GM12801 (cell line): ENCODE measurements around the gene PPFIA2.

Source experiments
- TF ChIP-seq, protein P1 (sequence below): IDR thresholded peaks from one replicate; pipeline ENCODE4 v1.5.1; 2011; ENCODE audit warnings: control low read depth; ENCODE audit not compliant: insufficient read length; ENCODE audit errors: extremely low read depth

PPFIA2 gene

DNA sequence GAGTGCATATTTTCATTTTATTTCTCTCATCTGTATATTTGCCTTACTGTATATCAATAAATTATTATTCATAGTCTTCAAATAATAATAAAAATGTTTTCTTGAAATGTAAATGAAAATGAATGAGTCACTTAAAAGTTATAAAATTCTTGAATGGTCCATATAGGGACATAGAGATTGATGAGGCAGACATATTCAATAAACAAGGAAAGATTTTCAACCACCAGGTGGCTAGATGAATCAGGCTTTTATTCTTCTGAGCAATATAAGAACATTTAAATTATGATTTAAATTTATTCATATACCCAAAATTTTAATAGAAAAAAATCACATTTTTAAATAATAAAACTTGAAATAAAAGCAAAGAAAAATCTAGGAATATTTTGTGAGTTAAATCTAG lies 431.7 kb downstream of the PPFIA2 start:
- TF ChIP-seq, protein P1, sequence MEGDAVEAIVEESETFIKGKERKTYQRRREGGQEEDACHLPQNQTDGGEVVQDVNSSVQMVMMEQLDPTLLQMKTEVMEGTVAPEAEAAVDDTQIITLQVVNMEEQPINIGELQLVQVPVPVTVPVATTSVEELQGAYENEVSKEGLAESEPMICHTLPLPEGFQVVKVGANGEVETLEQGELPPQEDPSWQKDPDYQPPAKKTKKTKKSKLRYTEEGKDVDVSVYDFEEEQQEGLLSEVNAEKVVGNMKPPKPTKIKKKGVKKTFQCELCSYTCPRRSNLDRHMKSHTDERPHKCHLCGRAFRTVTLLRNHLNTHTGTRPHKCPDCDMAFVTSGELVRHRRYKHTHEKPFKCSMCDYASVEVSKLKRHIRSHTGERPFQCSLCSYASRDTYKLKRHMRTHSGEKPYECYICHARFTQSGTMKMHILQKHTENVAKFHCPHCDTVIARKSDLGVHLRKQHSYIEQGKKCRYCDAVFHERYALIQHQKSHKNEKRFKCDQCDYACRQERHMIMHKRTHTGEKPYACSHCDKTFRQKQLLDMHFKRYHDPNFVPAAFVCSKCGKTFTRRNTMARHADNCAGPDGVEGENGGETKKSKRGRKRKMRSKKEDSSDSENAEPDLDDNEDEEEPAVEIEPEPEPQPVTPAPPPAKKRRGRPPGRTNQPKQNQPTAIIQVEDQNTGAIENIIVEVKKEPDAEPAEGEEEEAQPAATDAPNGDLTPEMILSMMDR = no peak

DNA sequence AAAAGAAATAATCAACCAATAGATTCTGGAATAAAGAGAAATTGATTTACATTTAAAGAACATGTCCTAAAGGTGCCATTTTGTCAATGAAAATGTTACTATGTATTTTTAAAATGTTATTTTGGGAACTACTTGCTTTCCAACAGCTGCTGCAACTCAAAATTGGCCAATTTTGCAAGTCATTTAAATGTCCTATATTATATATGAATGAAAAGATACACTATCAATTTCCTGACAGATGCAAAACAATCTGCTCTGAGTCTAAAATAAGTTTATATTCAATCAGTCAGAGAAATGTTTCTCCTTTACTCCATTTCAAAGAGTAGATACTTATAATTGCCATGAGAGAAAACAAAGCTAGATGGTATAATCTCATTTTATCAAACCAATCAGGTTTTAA lies 434.1 kb downstream of the PPFIA2 start:
- TF ChIP-seq, protein P1 = no peak

DNA sequence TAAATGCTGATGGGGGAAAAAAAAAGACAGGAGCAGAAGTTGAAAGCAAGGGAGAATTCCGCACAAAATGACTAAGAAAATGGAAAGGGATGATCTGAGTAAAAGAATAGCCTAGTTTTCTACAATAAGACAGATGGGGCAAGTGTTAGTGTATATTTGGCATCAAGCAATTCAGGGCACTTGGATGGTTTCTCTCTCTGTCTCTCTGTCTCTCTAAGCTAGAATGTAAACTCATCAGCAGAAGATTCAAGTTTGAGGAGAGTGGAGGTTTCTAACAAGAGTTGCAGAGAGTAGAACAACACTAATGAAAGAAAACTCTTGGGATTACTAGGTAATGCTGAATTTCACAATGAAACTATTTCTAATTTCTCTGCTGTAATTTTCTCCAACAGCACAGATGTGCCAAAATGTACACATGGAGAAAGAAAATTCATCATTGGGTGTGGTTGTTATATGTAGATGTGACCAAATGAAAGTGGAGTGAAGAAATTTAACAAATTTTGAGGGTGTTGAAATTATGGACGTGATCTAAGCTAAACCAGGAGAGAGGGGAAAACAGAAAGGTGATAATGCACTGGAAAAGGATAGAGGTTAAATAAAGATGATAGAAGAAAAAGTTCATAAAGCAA lies 444.1 kb downstream of the PPFIA2 start:
- TF ChIP-seq, protein P1 = no peak

DNA sequence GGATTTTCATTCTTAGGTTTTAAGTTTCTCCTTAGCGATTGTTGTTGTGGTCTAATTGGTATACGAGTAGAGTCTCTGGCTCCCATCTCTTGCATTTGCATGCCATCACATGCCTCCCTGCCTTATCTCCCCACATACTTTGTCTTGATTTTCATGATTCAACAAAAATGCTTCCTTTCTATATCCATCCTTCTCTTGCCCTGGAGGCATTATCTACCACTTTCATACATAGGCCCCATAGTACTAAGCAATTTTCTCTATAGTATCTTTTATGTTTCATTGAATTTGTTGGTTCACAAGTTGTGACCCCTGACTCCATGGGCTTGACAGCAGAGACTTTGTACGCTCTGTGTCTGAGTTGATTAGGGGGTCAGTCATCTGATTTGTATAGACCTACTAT lies 455.2 kb downstream of the PPFIA2 start:
- TF ChIP-seq, protein P1 = no peak

DNA sequence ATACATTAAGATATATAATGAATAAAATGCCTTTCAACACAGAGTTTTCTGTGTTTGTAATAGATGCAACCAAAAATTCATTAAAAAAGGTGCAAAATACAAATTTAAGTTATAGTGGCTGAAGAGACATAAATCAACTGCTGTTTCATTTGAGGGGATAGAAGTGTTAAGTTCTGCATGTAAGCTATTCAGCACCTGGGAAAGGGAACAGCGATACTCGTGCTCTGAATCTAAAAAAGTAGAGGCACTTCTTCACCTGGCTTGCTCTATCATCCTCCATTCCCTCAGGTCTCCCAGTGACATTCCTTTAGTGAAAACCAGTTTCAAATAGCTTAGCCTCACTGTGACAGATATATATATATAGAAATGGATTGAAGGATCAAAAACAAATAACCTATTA lies 458.7 kb downstream of the PPFIA2 start:
- TF ChIP-seq, protein P1 = no peak

DNA sequence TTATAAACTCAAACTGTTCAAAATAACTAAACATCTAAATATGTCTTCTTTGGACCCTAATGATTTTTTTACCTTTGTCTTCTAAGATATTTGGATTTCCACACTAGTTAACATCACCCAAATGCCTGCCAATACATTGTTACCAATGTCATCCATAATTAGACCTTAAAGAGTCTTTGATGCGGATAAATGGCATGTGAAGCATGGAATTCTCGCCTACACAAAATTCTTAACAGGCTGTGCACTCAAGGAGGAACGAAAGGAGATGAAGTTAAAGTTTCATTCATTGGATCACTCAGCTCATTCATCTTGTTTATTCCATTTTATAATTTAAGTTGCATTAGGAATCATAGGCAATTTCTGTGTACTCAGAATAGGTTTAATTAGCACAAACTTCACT lies 461.5 kb downstream of the PPFIA2 start:
- TF ChIP-seq, protein P1 = no peak

DNA sequence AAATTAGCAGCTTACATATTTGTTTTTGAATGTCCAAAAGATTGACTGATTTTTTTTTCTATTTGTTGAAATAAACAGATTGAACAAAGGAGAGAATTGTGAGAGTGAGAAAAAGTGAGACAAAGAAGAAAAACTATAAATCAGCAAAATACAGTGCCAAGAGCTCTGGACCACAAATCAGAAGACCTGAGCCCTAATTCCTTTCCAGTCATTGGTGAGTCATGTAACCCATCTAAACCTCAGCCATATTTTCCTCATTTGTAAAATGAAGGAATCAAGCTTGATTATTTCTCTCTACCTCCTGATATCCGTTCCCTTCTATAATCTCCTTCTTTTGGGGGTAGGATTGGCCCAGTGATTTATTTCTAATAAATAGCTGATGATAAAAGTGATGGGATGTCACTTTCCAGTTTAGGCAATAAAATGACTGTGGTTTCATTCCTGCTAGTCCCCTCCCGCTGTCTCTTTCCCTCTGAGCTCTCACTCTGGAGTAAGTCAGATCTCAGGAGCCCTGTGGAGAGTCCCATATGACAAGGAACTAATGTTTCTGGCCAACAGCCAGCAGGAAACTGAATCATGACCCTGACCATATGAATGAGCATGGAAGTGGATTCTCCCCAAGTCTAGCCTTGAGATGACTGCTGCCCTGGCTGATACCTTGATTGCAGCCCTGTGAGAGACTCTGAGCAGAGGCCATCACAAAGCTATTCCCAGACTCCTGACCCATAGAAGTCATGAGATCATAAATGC lies 462.4 kb downstream of the PPFIA2 start:
- TF ChIP-seq, protein P1 = no peak
